NCI-H82 treated with DMSO at 0.1 percent for 48 hours (cell line): Measurements from ENCODE around the gene OTOP3.
"Not testable (repeated sequence)": the region's sequence is repeated elsewhere in the genome, so short reads cannot be mapped to it uniquely, and the experiment has no call there.

Experiments
- DNase-seq: peaks from one replicate; lab custom pipeline; 2025; ENCODE audit not compliant: unreplicated experiment; lab: John Stamatoyannopoulos, UW

The OTOP3 gene

GRCh38 chr17:74981318-74981978, 45.8 kb downstream of the OTOP3 start:
- no peak for DNase-seq

DNA sequence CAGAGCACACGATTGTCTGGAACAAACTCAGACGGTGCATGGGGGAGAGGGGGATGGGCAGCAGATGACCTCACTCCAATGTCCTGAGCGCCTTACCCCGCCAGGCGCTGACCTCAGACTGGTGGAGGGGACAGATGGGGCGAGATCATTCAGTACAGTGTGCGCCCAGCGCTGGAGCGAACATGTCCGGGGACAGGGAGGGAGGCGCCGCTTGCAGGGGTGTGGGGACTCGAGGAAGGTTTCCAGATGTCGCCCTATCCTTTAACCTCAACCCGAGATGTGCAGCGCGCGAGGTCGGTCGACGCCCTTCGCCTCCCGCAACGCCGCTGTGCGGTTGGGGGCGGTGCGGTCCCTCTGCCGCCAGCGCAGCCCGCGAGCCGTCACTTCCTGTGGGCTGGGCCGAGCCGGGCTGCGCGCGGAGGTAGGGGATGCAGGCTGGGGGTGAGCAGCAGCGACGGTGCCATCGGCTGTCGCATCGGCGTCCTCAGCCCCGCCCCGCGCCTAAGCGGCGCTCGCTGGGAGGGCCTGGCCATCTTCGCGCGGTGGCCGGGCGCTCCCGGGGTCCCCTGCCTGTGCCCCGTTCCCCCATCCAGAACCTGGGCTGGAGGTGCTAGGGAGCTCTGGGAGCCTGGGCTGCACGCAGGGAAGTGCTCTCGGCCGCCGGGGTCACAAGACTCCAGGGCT, 46.4 kb downstream of the OTOP3 start:
- peak; percentile 67 for DNase-seq

DNA sequence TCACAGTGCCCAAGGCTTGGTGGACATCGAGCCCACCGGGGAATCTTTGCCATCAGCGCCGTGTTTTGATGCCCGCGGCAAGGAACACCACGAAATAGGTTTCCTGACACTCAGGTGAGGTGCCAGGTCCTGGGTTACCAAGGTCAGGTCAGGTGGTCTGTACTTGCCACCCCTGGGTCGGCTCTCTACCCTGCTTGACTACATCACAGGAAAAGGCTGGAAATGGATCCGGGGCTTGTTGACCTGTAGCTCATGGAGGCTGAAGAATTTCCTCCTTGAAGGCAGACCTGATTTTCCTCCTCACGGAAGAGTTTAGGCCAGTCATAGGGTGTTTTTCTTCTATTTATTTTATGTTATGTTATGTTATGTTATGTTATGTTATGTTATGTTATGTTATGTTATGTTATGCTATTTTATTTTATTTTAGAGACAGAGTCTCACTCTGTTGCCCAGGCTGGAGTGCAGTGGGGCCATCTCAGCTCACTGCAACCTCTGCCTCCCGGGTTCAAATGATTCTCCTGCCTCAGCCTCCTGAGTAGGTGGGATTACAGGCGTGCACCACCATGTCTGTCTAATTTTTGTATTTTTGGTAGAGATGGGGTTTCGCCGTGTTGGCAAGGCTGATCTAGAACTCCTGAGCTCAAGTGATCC, 47.1 kb downstream of the OTOP3 start:
- not testable (repeated sequence) for DNase-seq

- no peak for DNase-seq
Measured at GRCh38 chr17:74986206-74986576, 50.5 kb downstream of the OTOP3 start.

- DNase-seq = peak; percentile 85
Measured at GRCh38 chr17:74987418-74987908, 51.8 kb downstream of the OTOP3 start, which contains the start of gene CDR2L. CDR2L (plus strand) TSS chr17:74987632; CDS start chr17:74988044, 412 bp downstream.

DNA sequence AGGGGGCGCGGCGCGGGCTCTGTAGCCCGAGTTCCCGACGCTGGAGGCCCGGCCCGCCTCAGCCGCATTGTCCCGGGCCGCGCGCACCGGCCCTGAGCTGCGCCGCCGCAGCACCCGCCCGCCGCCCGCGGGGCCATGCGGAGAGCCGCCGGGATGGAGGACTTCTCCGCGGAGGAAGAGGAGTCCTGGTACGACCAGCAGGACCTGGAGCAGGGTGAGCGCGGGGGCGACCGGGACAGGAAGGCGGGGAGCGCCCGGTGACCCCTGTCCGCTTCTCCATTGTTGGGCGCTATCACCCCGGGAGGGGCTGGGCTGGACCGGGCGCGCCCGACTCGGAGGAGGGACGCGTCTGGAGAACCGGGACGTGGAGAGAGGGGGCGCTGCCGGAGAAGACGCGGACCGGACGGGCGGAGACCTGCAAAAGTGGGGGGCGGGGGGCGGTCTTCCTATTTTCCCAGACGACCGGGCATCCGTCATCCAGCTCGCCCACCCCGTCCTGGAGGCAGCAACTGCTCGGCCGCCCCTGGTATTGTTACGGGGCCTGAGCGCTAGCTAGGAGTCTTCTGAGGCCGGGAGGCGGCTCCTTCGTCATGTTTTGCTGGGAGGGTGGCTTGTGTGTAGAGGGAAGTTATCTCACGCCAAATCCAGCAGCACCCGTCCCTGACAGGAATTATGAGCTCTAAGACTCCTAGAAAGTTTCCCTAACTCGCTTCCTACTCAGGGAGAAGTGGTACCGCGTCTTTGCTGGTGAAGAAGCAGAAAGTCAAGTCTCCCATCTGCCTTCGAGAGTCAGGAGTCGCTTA, 52.4 kb downstream of the OTOP3 start:
- DNase-seq = no peak

DNA sequence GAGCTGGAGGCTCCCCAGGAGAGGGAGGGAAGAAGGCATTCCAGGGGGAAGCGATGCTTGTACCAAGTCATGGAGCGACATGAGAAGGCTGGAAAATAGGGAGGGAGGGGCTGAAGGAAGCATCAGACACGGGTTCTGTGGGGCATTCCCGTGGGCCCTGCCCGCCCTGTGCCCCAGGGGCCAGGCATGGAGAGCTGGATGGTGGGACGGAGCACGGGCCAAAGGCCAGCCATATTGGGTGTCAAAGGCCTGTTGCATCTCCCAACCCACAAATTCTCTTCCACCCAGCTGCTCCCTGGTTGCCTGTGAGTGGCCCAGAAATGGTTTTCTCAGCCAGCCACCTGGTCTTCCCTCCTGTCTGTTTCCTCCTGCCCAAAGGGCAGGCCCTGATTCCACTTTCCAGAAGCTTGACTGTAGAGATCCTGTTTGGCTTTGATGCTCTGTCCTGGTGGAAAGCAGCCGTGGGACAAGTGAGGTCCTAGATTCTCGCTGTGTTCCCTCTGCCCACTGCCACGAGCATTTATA, 54.9 kb downstream of the OTOP3 start:
- no peak for DNase-seq

GRCh38 chr17:74992223-74992622, 56.5 kb downstream of the OTOP3 start:
- DNase-seq = no peak

DNA sequence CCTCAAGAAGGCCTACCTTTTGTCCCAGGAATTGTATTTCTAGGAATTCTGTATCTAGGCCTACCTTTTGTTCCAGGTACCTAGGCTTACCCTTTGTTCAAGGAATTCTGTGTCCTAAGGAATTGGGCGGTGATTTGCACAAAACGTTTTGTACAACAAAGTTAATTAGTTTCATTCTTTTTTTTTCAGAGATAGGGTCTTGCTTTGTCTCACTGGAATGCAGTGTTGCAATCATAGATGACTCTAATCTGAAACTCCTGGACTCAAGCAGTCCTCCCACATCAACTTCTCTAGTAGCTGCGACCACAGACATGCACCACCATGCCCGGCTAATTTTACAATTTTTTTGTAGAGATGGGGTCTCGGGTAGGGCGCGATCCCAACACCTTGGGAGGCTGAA, 58.7 kb downstream of the OTOP3 start:
- DNase-seq = no peak

DNA sequence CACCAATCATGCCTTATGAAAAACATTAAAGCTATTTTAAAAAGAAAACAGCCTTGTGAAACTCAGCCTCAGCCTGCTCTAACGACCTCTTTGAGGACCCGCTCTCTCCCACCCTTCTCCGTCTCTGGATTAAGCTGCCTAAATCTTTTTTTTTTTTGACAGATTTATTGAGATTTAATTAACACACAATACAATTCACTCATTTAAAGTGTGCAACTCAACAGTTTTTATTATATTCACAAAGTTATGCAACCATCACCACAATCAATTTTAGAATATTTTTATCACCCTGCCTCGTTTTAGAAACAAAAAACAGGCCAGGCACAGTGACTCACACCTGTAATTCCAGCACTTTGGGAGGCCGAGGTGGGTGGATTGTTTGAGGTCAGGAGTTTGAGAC, 60.1 kb downstream of the OTOP3 start:
- DNase-seq = no peak

GRCh38 chr17:74998783-74999182, 63.1 kb downstream of the OTOP3 start:
- no peak for DNase-seq

- DNase-seq = no peak
Measured at GRCh38 chr17:74999523-74999922, 63.8 kb downstream of the OTOP3 start.
